ENCODE data around the gene TMEM43.

TMEM43 gene

DNA sequence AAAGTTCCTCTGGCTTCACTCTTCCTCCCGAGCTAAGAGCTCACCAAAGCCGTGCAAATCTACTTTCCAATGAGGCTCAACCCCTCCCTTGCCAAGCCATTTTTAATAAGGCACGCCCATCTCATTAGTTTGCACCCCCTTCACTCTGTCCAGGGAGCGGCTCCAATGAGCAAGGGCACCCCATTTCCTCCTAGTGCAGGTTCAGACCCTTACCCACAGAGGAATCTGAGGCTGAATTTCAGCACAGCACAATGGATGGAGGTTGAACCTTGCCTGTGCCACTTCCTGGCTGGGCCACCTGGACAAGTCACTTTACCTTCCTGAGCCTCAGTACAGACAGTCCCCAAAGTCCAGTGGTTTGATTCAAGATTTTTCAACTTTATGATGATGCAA, 28.1 kb downstream of the TMEM43 start:
- no peak for DNase-seq

DNA sequence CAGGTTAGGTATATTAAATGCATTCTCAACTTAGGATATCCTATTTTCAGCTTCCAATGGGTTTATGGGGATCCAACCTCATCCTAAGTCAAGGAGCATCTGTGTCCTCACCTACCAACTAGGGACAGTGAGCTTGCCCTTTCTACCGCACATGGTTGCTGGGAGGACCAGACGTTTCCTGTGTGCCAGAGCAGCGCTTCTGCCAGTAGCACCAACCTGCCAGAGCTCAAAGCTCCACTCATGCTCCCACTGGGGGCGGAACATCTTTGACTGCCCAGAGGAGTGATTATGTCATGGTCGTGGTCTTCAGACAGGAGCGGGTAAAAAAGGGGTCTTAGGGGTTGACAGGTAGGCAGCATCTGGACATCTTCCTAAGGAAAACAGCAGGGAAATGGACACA, 28.8 kb downstream of the TMEM43 start:
- no peak for DNase-seq

DNA sequence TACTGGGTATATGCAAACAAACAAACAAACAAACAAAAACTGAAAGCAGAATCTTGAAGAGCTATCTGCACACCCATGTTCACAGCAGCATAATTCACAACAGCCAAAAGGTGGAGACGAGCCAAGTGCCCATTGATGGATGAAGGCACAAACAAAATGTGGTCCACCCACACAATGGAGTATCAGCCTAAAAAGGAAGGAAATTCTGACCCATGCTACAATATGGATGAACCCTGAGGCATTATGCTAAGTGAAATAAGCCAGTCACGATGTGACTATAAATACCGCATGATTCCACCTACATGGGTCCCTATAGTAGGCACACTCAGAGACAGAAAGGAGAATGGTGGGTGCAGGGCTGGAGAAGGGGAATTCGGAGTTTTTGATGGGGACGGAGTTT, 29.4 kb downstream of the TMEM43 start:
- DNase-seq, result no peak

GRCh38 chr3:14154895-14155440, 30.1 kb downstream of the TMEM43 start:
- no peak for DNase-seq

GRCh38 chr3:14156201-14156600, 31.3 kb downstream of the TMEM43 start:
- DNase-seq, result no peak

- no peak for DNase-seq
Observed at GRCh38 chr3:14156843-14157561, 32.1 kb downstream of the TMEM43 start.

DNA sequence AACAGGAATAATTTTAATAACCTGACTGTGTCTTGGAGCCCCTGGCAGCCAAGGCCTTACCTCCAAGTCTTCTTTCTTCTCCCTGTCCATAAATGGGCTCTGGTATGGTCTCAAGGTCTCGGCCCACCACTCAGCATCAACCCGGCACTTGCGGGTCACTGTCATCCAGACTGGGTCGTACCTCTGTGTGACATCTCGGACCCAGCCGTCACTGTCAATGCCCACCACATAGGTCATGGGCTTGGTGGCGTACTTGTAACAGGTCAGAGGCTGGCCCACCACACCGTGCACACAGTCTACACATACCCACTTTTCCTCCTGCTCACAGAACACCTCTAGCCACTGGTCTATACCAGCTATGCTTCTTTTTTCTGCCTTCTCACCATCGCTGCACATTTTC, 33.1 kb downstream of the TMEM43 start:
- DNase-seq, result no peak

GRCh38 chr3:14158370-14158769, 33.5 kb downstream of the TMEM43 start:
- DNase-seq, result no peak

DNA sequence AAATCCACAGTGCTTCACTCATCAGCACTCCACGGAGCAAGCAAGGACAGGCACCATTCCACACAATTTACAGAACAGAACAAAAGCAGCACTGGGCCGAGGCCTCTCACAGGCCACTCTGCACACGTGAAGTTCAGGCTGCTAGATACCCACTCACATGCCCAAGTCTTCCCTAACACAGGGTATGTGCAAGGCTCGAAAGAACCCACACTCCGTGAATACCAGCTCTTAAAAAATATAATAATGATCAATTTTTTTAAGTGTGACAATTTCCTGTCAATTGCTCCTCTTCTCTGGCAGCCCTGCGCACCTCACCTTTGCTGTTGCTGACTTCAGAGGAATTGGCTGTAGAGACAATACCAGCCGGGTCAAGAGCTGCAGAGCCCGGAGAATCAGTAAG, 34.6 kb downstream of the TMEM43 start:
- DNase-seq, result no peak

GRCh38 chr3:14161282-14161681, 36.4 kb downstream of the TMEM43 start:
- no peak for DNase-seq

GRCh38 chr3:14162178-14162577, 37.3 kb downstream of the TMEM43 start:
- DNase-seq, result no peak

DNA sequence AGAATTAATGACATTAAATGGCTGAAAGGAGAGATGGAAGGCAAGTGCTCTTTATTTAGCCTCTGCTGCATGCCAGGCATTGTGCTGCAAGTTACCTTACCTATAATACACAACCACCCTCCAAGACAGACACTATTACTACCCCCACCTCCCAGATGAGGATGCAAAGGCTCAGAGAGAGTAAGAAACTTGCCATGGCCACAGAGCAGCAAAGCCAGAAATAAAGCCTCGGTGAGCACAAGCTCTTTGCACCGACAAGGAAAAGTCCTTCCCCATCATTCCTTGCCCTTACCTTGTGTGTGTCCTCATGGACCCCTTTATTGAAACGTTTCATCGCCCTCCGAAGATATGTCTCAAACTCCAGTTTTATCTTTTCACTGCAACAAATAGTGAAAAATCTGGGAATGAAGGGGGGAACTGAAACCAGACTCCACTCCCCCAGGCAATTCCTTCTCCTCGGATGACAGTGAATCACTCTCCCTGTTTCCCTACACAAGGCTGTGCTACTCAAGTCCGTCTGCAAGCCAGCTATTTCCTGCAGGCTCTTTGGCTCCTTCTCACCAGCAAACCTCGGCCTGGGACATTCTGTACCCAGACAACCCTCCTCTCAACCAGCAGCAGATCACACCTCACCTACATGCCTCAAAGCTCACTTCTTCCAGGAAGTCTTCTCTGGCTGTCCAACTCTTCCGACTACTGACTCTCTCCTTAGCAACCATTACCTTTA, 42.2 kb downstream of the TMEM43 start:
- DNase-seq, result no peak

DNA sequence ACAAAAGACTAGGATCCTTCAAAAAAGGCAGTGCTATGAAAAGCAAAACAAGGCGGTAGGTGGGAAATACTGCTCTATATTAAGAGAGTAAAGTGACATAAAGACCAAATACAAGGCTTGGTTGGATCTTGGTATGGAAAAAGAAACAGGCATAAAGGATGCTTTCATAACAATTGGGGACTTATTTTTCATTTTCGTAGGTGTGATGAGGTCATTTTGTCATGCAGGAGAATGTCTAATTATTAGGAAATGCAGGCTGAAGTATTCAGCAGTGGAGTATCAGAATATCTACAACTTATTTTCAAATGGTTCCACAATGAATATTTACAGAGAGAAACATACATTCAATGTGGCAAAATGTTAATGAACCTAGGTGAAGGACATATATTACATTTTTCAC, 44.6 kb downstream of the TMEM43 start:
- no peak for DNase-seq

DNA sequence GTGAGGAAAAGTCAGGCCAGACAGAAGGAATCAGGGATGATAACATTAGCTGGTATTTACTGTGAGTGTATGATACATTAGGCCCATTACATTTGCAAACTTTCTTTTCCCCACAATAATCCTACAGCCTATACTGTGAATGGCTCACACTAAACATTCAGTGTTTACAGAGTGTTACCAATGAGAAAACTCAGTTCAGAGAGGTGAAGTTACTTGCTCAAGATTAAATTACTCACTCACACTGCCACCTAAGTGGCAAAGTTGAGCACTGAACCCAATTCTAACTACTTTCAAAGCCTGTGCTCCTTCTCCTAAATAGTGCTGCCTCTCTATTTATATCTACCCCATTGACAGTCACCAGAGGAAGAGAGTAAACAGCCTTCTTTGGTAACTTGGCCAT, 45.0 kb downstream of the TMEM43 start:
- no peak for DNase-seq

DNA sequence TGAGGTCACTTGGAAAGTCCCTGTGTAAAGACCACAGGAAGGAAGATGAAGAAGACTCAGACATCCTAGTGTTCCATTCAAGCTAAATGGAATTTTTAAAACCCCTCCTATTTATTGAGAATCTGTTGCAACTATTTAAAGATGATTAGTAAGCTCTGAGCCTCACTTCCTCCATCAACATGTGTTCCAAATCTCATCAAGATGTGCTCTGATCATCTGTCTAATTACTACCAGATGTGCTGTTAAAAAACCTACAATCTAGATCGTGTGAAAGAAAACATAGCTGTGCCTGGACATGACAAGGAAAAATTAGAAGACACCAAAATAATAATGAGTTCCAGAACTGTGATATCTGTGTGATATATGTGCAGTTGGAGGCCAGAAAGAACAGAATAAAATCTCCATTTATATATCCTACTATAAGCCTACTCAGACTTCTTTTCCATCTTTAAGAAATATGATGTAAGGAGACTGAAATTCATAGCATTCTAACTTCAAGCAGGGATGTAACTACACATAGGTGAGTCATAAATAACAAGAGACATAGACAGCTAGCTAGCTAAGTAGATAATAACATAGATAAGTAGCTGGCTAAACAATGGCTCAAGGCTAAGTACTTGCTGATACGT, 45.8 kb downstream of the TMEM43 start:
- DNase-seq, result no peak

GRCh38 chr3:14172496-14172895, 47.6 kb downstream of the TMEM43 start:
- no peak for DNase-seq

- DNase-seq, result no peak
Observed at GRCh38 chr3:14174483-14174882, 49.6 kb downstream of the TMEM43 start.

- DNase-seq, result peak; percentile 49
Observed at GRCh38 chr3:14175383-14176037, 50.7 kb downstream of the TMEM43 start.

GRCh38 chr3:14177580-14178246, 52.9 kb downstream of the TMEM43 start:
- DNase-seq, result no peak

DNA sequence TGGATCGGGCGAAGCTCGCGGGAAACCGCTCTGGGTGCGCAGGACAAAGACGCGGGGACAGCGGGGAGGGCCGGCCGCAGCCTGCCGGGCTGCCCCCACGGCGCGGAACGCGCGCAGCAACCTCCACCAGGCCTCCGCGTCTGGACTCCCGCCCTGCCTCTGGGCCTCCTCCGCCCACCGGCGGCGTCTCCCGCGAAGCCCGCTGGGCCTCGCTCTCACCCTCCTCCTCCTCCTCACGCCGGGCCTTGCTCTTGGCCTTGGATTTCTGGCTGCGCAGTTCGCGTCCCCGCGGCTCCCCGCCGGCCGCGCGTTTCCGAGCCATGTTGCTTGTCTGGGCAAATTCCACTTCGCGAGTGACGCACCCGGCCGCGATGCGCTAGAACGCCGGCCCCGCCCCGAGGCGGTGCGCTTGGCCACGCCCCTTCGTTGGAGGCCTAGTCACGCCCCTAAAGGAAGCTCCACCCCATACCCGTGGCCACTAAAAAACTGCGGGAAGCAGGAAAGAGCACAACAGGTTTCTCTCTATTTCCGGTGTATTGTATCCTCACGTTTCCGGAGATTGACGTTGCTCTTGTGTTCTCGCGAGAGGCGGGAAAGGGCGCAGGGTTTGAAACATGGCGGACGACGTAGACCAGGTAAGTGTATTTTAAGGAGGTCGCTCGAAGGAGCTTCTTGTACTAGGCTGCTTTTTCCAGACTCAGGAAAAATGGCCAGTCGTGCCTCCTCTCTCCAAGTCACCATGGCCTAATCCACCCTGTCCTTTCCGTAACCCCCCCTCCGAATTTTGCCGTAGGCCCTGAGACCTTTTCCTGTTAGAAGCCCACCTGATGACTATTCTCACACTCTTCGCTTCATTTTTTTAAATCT, 53.6 kb downstream of the TMEM43 start, which contains the start of the genes LSM3 and XPC:
TSS of gene LSM3 (plus strand) at position 571 of the 867 bp plus-strand sequence. CDS start at position 615, 44 bp downstream.
TSS of gene XPC (minus strand) at position 355 of the 867 bp plus-strand sequence. CDS start at position 322, 33 bp downstream.
- DNase-seq, result peak; percentile 96

GRCh38 chr3:14179114-14179465, 54.2 kb downstream of the TMEM43 start:
- DNase-seq, result no peak

GRCh38 chr3:14179795-14180194, 54.9 kb downstream of the TMEM43 start:
- no peak for DNase-seq
